Peyer's patch (tissue), 4 donors: ENCODE data around the gene NPIPB5.
"Not testable (repeated sequence)": the region's sequence is repeated elsewhere in the genome, so short reads cannot be mapped to it uniquely, and the experiment has no call there.

Experiments
- CTCF ChIP-seq, 6 experiments: fragments of 450-650 bp in 4 of 6; fragments of 200-600 bp in 2 of 6; sonication (generic) in 1 of 6; IDR thresholded peaks; one replicate each; pipeline ENCODE4 v1.5.1; 2017 to 2019; ENCODE audit warnings: antibody characterized with exemption in 6 of 6, mild to moderate bottlenecking in 3 of 6, moderate library complexity in 1 of 6
- POLR2A ChIP-seq, 2 donors: fragments of 450-650 bp; IDR thresholded peaks; one replicate each; pipeline ENCODE4 v1.5.1; 2017; ENCODE audit warnings: antibody characterized with exemption in 2 of 2, mild to moderate bottlenecking in 2 of 2, moderate library complexity in 2 of 2

- TF ChIP-seq CTCF, POLR2A (IDR thresholded peaks at IDR 0.05): not testable (repeated sequence)
These were observed 36.6 kb downstream of the NPIPB5 start for GRCh38 chr16:22547170-22547765.
